ENCODE data around the gene AZIN2. TPM values are rescaled to one million over a fixed set of nuclear protein-coding genes. Genes with fewer than 3 reads are reported as not detected.
A peak's percentile ranks its signal among the peaks of the same experiment; 100 is the strongest.

Gene AZIN2
- total and polyA plus RNA-seq, 2 of the 13 experiments (the other 11 are each of a cell fraction or from before 2014, with no cell fraction given) = 1.7 to 3.5 TPM

- peak; percentile 77 for TF ChIP-seq MNT (IDR thresholded peaks at IDR 0.05)
- no peak for TF ChIP-seq SOX5 (CRISPR knock-in tag; IDR thresholded peaks at IDR 0.05; ENCODE audit: borderline replicate concordance)
- no peak for TF ChIP-seq HOMEZ (CRISPR knock-in tag; IDR thresholded peaks at IDR 0.05; ENCODE audit: low read depth)
- TF ChIP-seq BCL3 (CRISPR knock-in tag; IDR thresholded peaks at IDR 0.05) = no peak
- no peak for TF ChIP-seq MXD1 (CRISPR knock-in tag; IDR thresholded peaks at IDR 0.05)
- TF ChIP-seq ZNF749 (CRISPR knock-in tag; IDR thresholded peaks at IDR 0.05; ENCODE audit: borderline replicate concordance) = no peak
- 0 out of 2 replicates have a peak, but pooled peaks have one; percentile 4 for TF ChIP-seq THAP8 (CRISPR knock-in tag; IDR thresholded peaks at IDR 0.05; ENCODE audit: borderline replicate concordance)
- TF ChIP-seq ZBTB37 (CRISPR knock-in tag; IDR thresholded peaks at IDR 0.05) = no peak
- no peak for TF ChIP-seq ZNF598 (CRISPR knock-in tag; IDR thresholded peaks at IDR 0.05; ENCODE audit: borderline replicate concordance)
- no peak for TF ChIP-seq HNRNPUL1 (IDR thresholded peaks at IDR 0.05; ENCODE audit: low read depth, low read length)
- TF ChIP-seq SRY (CRISPR knock-in tag; IDR thresholded peaks at IDR 0.05) = no peak
- TF ChIP-seq BCL6 (CRISPR knock-in tag; IDR thresholded peaks at IDR 0.05) = no peak
Measured at GRCh38 chr1:33036051-33036525, 44.9 kb upstream of the AZIN2 start (continued).

Measured in HepG2 (cell line).